ENCODE results near the gene SBF2.
"Not testable (repeated sequence)": the region's sequence is repeated elsewhere in the genome, so short reads cannot be mapped to it uniquely, and the experiment has no call there.

Gene SBF2

GRCh38 chr11:9943386-9944110 lies 350.5 kb downstream of the SBF2 start:
- no peak for DNase-seq

GRCh38 chr11:9941991-9942390 lies 352.0 kb downstream of the SBF2 start:
- no peak for DNase-seq

- not testable (repeated sequence) for DNase-seq
Measured at GRCh38 chr11:9939150-9939549, 354.9 kb downstream of the SBF2 start.

- no peak for DNase-seq
Measured at GRCh38 chr11:9936754-9937153, 357.3 kb downstream of the SBF2 start.

- DNase-seq, result not testable (repeated sequence)
Measured at GRCh38 chr11:9932843-9933242, 361.2 kb downstream of the SBF2 start.

- not testable (repeated sequence) for DNase-seq
Measured at GRCh38 chr11:9930562-9931331, 363.3 kb downstream of the SBF2 start.

- DNase-seq, result no peak
Measured at GRCh38 chr11:9927670-9928069, 366.3 kb downstream of the SBF2 start.

- DNase-seq, result no peak
Measured at GRCh38 chr11:9923280-9923679, 370.7 kb downstream of the SBF2 start.

GRCh38 chr11:9922806-9923205 lies 371.2 kb downstream of the SBF2 start:
- DNase-seq, result no peak

- DNase-seq, result no peak
Measured at GRCh38 chr11:9916480-9916879, 377.5 kb downstream of the SBF2 start.

- no peak for DNase-seq
Measured at GRCh38 chr11:9914064-9914463, 380.0 kb downstream of the SBF2 start.

GRCh38 chr11:9905960-9906791 lies 387.8 kb downstream of the SBF2 start:
- DNase-seq, result no peak

GRCh38 chr11:9905501-9905951 lies 388.5 kb downstream of the SBF2 start:
- no peak for DNase-seq

GRCh38 chr11:9903579-9903978 lies 390.4 kb downstream of the SBF2 start:
- DNase-seq, result no peak

- DNase-seq, result no peak
Measured at GRCh38 chr11:9901943-9902342, 392.1 kb downstream of the SBF2 start.

GRCh38 chr11:9900253-9900652 lies 393.8 kb downstream of the SBF2 start:
- not testable (repeated sequence) for DNase-seq

GRCh38 chr11:9899676-9900075 lies 394.3 kb downstream of the SBF2 start:
- DNase-seq, result no peak

GRCh38 chr11:9896902-9897301 lies 397.1 kb downstream of the SBF2 start:
- no peak for DNase-seq

- no peak for DNase-seq
Measured at GRCh38 chr11:9895006-9895405, 399.0 kb downstream of the SBF2 start.

GRCh38 chr11:9893474-9893873 lies 400.5 kb downstream of the SBF2 start:
- no peak for DNase-seq

GRCh38 chr11:9888938-9889337 lies 405.1 kb downstream of the SBF2 start:
- DNase-seq, result no peak

- no peak for DNase-seq
Measured at GRCh38 chr11:9887472-9887871, 406.5 kb downstream of the SBF2 start.

- no peak for DNase-seq
Measured at GRCh38 chr11:9886595-9886994, 407.4 kb downstream of the SBF2 start.
